Spinal cord (tissue), 10 donors: ENCODE measurements around the gene UCN2. TPM values are rescaled to one million over a fixed set of nuclear protein-coding genes. Genes with fewer than 3 reads are reported as not detected.

ENCODE experiments used
- DNase-seq, 6 donors: peaks; one replicate each; pipeline versions ENCODE4 v3.0.0 to v3.0.0-alpha.2; 2013 to 2015; ENCODE audit warnings: low spot score in 6 of 6, low read depth in 4 of 6
- H3K27ac ChIP-seq: one replicate; pipeline ENCODE4 v1.5.1; 2013; ENCODE audit warnings: low read depth, low read length, control low read depth
- H3K27me3 ChIP-seq: one replicate; pipeline ENCODE4 v1.6.1; 2013; ENCODE audit warnings: low read length; ENCODE audit not compliant: control insufficient read depth, insufficient read depth
- H3K36me3 ChIP-seq: one replicate; pipeline ENCODE4 v1.6.1; 2013; ENCODE audit warnings: low read length; ENCODE audit not compliant: control insufficient read depth, insufficient read depth
- H3K4me1 ChIP-seq: one replicate; pipeline ENCODE4 v1.6.1; 2013; ENCODE audit warnings: low read length; ENCODE audit not compliant: control insufficient read depth, insufficient read depth
- H3K4me3 ChIP-seq: one replicate; pipeline ENCODE4 v1.5.1; 2013; ENCODE audit warnings: low read depth, low read length, control low read depth
- H3K9me3 ChIP-seq: one replicate; pipeline ENCODE4 v1.6.1; 2013; ENCODE audit warnings: low read length; ENCODE audit not compliant: control insufficient read depth, insufficient read depth
- WGBS: methylation state at CpG from one replicate; pipeline ENCODE4 v1.1.5; 2013; ENCODE audit warnings: missing lambda C conversion rate; ENCODE audit not compliant: insufficient coverage; 5-methylcytosine and 5-hydroxymethylcytosine counted together
- polyA plus RNA-seq, 2 donors: library from polyadenylated mRNA; unstranded; fragments of 120-200 nt; gene quantifications; one replicate each; pipeline ENCODE4 v1.2.1, GENCODE V29; 2013; ENCODE audit not compliant: insufficient read length in 2 of 2
- total RNA-seq, 2 donors: library from RNA; depleted of rRNA in 1 of 2; stranded (reverse); fragments of 120-200 nt in 1 of 2; fragments of >200 nt in 1 of 2; gene quantifications; one replicate each; pipeline versions ENCODE4 v1.2.3 to v1.2.4, GENCODE V29; 2013 to 2014
- donor health status: healthy.

UCN2 gene
- total and polyA plus RNA-seq, 4 donors: 0.29 to 0.77 (median 0.32) TPM; not detected in 1

DNA sequence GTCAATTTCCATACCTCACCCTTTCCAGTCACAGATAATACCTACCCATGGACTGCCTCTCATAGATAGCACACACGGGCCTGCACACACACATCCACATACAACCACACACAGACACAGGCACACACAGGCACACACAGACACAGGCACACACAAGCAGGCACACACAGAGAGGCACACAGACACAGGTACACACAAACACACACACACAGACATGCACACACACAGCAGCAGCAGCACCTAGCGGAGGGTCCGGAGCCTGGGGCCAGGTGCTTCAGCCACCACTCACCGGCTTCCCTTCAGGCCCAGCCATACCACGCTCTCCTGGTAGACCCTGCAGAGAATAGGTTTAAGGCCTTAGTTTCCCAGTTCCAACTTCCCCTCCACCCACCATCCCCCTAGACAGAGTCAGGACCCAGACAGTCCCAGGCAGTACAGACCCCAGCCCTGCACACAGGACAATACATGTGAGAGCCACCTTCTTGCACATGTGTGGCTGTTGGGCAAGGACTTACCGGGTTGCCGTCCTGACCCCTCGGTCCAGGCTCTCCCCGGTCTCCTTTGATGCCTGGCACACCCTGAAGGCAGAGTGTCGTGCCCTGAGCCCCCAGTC, 10.5 kb upstream of the UCN2 start:
- 97% methylated on average over 10 of the region's 10 CpGs for WGBS
- H3K36me3 ChIP-seq: peaks cover 73% of the 10 kb centered on the region
- DNase-seq: no peak
- no peaks in the 10 kb centered on the region for H3K27me3 ChIP-seq
- no peak overlapping the region for H3K4me3 ChIP-seq
- no peaks in the 10 kb centered on the region for H3K4me1 ChIP-seq
- H3K27ac ChIP-seq: no peak overlapping the region
- no peaks in the 10 kb centered on the region for H3K9me3 ChIP-seq

DNA sequence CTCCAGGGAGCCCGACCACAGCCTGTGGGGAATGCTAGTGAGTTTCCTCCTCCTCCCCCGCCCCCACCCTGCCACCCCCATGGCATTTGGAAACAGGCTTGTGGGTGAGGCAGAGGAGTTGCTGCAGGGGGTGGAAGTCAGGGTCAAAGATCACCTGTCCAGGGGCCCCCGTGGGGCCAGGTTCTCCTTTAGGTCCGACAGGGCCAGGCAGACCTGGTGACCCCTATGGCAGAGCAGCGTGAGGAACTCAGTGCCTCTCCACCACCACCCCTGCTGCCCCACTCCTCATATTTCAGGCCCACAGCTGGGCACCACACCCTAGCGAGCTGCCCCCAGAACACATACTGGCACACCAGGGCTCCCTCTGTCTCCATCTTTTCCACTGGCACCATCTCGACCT, 8.9 kb upstream of the UCN2 start:
- DNase-seq: no peak
- no peaks in the 10 kb centered on the region for H3K27me3 ChIP-seq
- H3K9me3 ChIP-seq: no peaks in the 10 kb centered on the region
- no peak overlapping the region for H3K4me3 ChIP-seq
- H3K36me3 ChIP-seq: peaks cover 73% of the 10 kb centered on the region
- no peaks in the 10 kb centered on the region for H3K4me1 ChIP-seq
- H3K27ac ChIP-seq: no peak overlapping the region
- WGBS: 86% methylated on average over 5 of the region's 7 CpGs

DNA sequence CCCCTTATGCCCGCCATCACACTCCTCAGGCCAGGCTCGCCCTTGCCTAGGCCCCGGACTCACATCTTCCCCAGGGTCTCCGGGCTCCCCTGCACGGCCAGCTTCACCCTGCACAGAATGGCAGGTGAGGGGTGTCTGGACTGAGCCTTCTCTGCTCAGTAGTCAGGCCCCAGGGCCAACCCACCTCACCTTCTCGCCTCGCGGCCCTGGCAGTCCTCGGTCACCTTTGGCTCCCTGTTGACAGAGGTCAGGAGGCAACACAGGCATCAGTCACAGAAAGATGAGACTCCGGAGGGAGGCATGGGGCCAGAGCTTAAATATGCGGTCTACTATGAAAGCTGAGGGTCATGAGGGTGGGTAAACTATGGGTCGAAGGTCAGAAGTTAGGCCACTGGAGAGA, 8.4 kb upstream of the UCN2 start:
- peaks cover 78% of the 10 kb centered on the region for H3K36me3 ChIP-seq
- H3K9me3 ChIP-seq: no peaks in the 10 kb centered on the region
- H3K4me1 ChIP-seq: no peaks in the 10 kb centered on the region
- H3K27me3 ChIP-seq: no peaks in the 10 kb centered on the region
- DNase-seq: no peak
- H3K4me3 ChIP-seq: no peak overlapping the region
- H3K27ac ChIP-seq: no peak overlapping the region
- 80% methylated on average over 9 of the region's 12 CpGs for WGBS

- peaks cover 75% of the 10 kb centered on the region for H3K36me3 ChIP-seq
- no peaks in the 10 kb centered on the region for H3K4me1 ChIP-seq
- no peaks in the 10 kb centered on the region for H3K27me3 ChIP-seq
- H3K9me3 ChIP-seq: no peaks in the 10 kb centered on the region
- H3K27ac ChIP-seq: no peak overlapping the region
- DNase-seq: no peak
- 91% methylated on average over 15 of the region's 18 CpGs for WGBS
- H3K4me3 ChIP-seq: no peak overlapping the region
Observed at GRCh38 chr3:48569808-48570450, 6.3 kb upstream of the UCN2 start.

GRCh38 chr3:48569400-48569799, 5.8 kb upstream of the UCN2 start:
- no peak for DNase-seq
- H3K4me3 ChIP-seq: no peak overlapping the region
- 84% methylated on average over 9 of the region's 10 CpGs for WGBS
- no peak overlapping the region for H3K27ac ChIP-seq
- H3K27me3 ChIP-seq: no peaks in the 10 kb centered on the region
- H3K4me1 ChIP-seq: no peaks in the 10 kb centered on the region
- no peaks in the 10 kb centered on the region for H3K9me3 ChIP-seq
- H3K36me3 ChIP-seq: peaks cover 78% of the 10 kb centered on the region

- WGBS: 92% methylated on average over 7 of the region's 7 CpGs
- Histone ChIP-seq H3K9me3 (no peaks in the 10 kb centered on the region), H3K4me3 (no peak overlapping the region), H3K4me1 (peaks cover 9% of the 10 kb centered on the region), H3K27me3 (no peaks in the 10 kb centered on the region), H3K36me3 (peaks cover 74% of the 10 kb centered on the region), H3K27ac (no peak overlapping the region)
- no peak for DNase-seq
Observed at GRCh38 chr3:48568476-48568875, 4.9 kb upstream of the UCN2 start.

DNA sequence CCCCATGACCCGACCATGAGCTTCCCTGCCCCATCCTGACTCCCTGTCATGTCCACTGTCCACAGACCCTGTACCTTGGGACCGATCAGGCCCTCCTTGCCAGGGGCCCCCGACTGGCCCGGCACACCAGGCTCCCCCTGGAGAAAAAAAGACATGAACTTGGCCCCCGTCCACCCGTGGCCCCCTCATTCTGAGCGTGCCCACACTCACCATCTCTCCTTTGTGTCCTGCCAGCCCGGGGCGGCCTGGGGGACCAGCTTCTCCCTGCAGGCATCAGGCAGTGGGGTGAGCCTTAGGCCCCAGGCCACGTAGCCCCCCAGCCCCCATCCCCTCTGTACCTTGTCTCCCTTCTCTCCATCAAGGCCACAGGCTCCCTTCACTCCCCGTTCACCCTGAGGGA, 3.9 kb upstream of the UCN2 start:
- Histone ChIP-seq H3K9me3 (no peaks in the 10 kb centered on the region), H3K4me3 (no peak overlapping the region), H3K36me3 (peaks cover 71% of the 10 kb centered on the region), H3K27me3 (no peaks in the 10 kb centered on the region), H3K4me1 (peaks cover 10% of the 10 kb centered on the region), H3K27ac (no peak overlapping the region)
- DNase-seq: no peak
- whole genome bisulfite sequencing: 82% methylated on average over 8 of the region's 11 CpGs

GRCh38 chr3:48567090-48567489, 3.5 kb upstream of the UCN2 start:
- Histone ChIP-seq H3K4me3 (no peak overlapping the region), H3K36me3 (peaks cover 71% of the 10 kb centered on the region), H3K4me1 (peaks cover 10% of the 10 kb centered on the region), H3K27me3 (no peaks in the 10 kb centered on the region), H3K27ac (no peak overlapping the region), H3K9me3 (no peaks in the 10 kb centered on the region)
- 80% methylated on average over 5 of the region's 5 CpGs for WGBS
- no peak for DNase-seq

- H3K36me3 ChIP-seq: peaks cover 64% of the 10 kb centered on the region
- H3K27ac ChIP-seq: no peak overlapping the region
- no peaks in the 10 kb centered on the region for H3K9me3 ChIP-seq
- no peaks in the 10 kb centered on the region for H3K27me3 ChIP-seq
- no peak overlapping the region for H3K4me3 ChIP-seq
- DNase-seq: no peak
- 86% methylated on average over 8 of the region's 9 CpGs for WGBS
- peaks cover 11% of the 10 kb centered on the region for H3K4me1 ChIP-seq
Observed at GRCh38 chr3:48566401-48566760, 2.8 kb upstream of the UCN2 start.
